K562 (cell line): ENCODE data around the gene TFEB. TPM values are rescaled to one million over a fixed set of nuclear protein-coding genes. Genes with fewer than 3 reads are reported as not detected.

Experiments used
- ATAC-seq: fragments of 200-7000 bp; cut with Tn5 transposase; 3 replicates; pipeline ENCODE4 v1.9.1; 2020; ENCODE audit warnings: moderate library complexity
- BruUV-seq: library from RNA; stranded (reverse); fragments of 400-500 nt; replicated peaks from 2 replicates; lab custom pipeline; 2021; lab: Mats Ljungman, UMichigan
- CTCF ChIA-PET: fragments of 300-600 bp; formaldehyde crosslinking; extraction: SDS; loops from one replicate; lab custom pipeline; 2021; ENCODE audit warnings: low intra/inter-chr PET ratio; lab: Yijun Ruan, JAX
- POLR2A ChIA-PET: fragments of 300-600, 350-650 bp; sonication (Branson Sonifier 250); formaldehyde crosslinking; extraction: SDS; loops from one replicate; lab custom pipeline; 2021; ENCODE audit warnings: antibody characterized with exemption, inconsistent platforms; lab: Yijun Ruan, JAX
- DNase-seq, 4 experiments: peaks; one replicate each; pipeline versions ENCODE4 v3.0.0 to v3.0.0-alpha.2; 2011 to 2018; ENCODE audit warnings: low spot score in 3 of 4, mixed read lengths in 3 of 4; ENCODE audit errors: extremely low read depth in 1 of 4
- FAIRE-seq: peaks from 2 replicates; lab custom pipeline; 2011; peaks lifted over from hg19 to GRCh38; lab: Jason Lieb, UNC
- H2AFZ ChIP-seq: 2 replicates; pipeline ENCODE4 v1.6.0; 2011; ENCODE audit warnings: low read depth, low read length, control low read depth, inconsistent platforms
- H3K27ac ChIP-seq: fragments of 200-600 bp; 3 replicates; pipeline ENCODE4 v1.8.0; 2011; ENCODE audit warnings: low read depth, mild to moderate bottlenecking, control low read depth, inconsistent platforms, low read length, moderate library complexity, mixed read lengths; ENCODE audit errors: extremely low read depth
- H3K27me3 ChIP-seq, 2 experiments: fragments of 300-600 bp in 1 of 2; 2 replicates in 1 of 2; 3 replicates in 1 of 2; pipeline versions ENCODE4 v1.6.0 to v1.8.0; 2011; ENCODE audit warnings: inconsistent platforms in 2 of 2, low read length in 2 of 2, mild to moderate bottlenecking in 1 of 2, mixed read lengths in 1 of 2, moderate library complexity in 1 of 2; ENCODE audit not compliant: control insufficient read depth in 2 of 2, insufficient read depth in 2 of 2
- H3K36me3 ChIP-seq: fragments of 300-600 bp; 3 replicates; pipeline ENCODE4 v1.8.0; 2011; ENCODE audit warnings: mild to moderate bottlenecking, low read length, inconsistent platforms; ENCODE audit not compliant: control insufficient read depth, insufficient read depth
- H3K4me1 ChIP-seq, 2 experiments: fragments of 200-600 bp in 1 of 2; replicated peaks in 1 of 2; 2 replicates in 1 of 2; 3 replicates in 1 of 2; pipeline versions ENCODE4 v1.5.1 to v1.8.0; 2011; ENCODE audit warnings: inconsistent platforms in 2 of 2, low read length in 2 of 2, mild to moderate bottlenecking in 1 of 2, mixed read lengths in 1 of 2, moderate library complexity in 1 of 2; ENCODE audit not compliant: control insufficient read depth in 2 of 2, insufficient read depth in 2 of 2
- H3K4me2 ChIP-seq: 2 replicates; pipeline ENCODE4 v1.6.1; 2011; ENCODE audit warnings: low read length, control low read depth, inconsistent platforms, mixed read lengths; ENCODE audit not compliant: insufficient read depth
- H3K4me3 ChIP-seq: fragments of 200-600 bp; sonication (generic), shearing (Covaris generic); 2 replicates; pipeline ENCODE4 v1.5.1; 2016; ENCODE audit warnings: control low read depth, inconsistent platforms
- H3K79me2 ChIP-seq: fragments of 200-600 bp; 3 replicates; pipeline ENCODE4 v1.8.0; 2011; ENCODE audit warnings: low read length, inconsistent platforms; ENCODE audit not compliant: control insufficient read depth, insufficient read depth
- H3K9ac ChIP-seq, 2 experiments: 2 replicates each; pipeline versions ENCODE4 v1.6.0 to v1.6.1; 2011; ENCODE audit warnings: low read depth in 2 of 2, low read length in 2 of 2, control low read depth in 1 of 2, inconsistent platforms in 1 of 2, mild to moderate bottlenecking in 1 of 2, mixed read lengths in 1 of 2; ENCODE audit not compliant: insufficient read depth in 1 of 2
- H3K9me1 ChIP-seq: one replicate; pipeline ENCODE4 v1.6.0; 2011; ENCODE audit warnings: inconsistent platforms, mild to moderate bottlenecking, low read length, moderate library complexity; ENCODE audit not compliant: control insufficient read depth, insufficient read depth
- H3K9me3 ChIP-seq: replicated peaks from 2 replicates; pipeline ENCODE4 v1.5.1; 2011; ENCODE audit warnings: low read depth, low read length, inconsistent platforms; ENCODE audit not compliant: control insufficient read depth, insufficient read depth
- H4K20me1 ChIP-seq: replicated peaks from 2 replicates; pipeline ENCODE4 v1.6.1; 2011; ENCODE audit warnings: low read length, inconsistent platforms, mixed read lengths; ENCODE audit not compliant: control insufficient read depth, insufficient read depth
- AFF4 ChIP-seq: sonication (generic); formaldehyde crosslinking; IDR thresholded peaks from 2 replicates; pipeline ENCODE4 v1.8.0; 2023; ENCODE audit warnings: mild to moderate bottlenecking, missing genetic modification reagents
- ATF3 ChIP-seq, 2 experiments: fragments of 450-650 bp in 1 of 2; sonication (generic) in 1 of 2; formaldehyde crosslinking in 1 of 2; IDR thresholded peaks in 1 of 2; conservative IDR thresholded peaks in 1 of 2; 2 replicates each; pipeline versions ENCODE4 v1.6.1 to v1.8.1; 2016 to 2023; ENCODE audit warnings: mild to moderate bottlenecking in 2 of 2, moderate library complexity in 2 of 2, inconsistent platforms in 1 of 2, missing genetic modification reagents in 1 of 2
- CREB1 ChIP-seq, 2 experiments: sonication (generic) in 1 of 2; formaldehyde crosslinking in 1 of 2; IDR thresholded peaks; 2 replicates each; pipeline versions ENCODE4 v1.6.1 to v1.8.0; 2012 to 2022; ENCODE audit warnings: inconsistent platforms in 1 of 2, mild to moderate bottlenecking in 1 of 2, missing genetic modification reagents in 1 of 2, moderate library complexity in 1 of 2
- CREB3L1 ChIP-seq: fragments of 450-650 bp; IDR thresholded peaks from 2 replicates; pipeline ENCODE4 v1.6.1; 2014; ENCODE audit warnings: low read depth, mild to moderate bottlenecking, moderate library complexity, borderline replicate concordance
- HNRNPL ChIP-seq: fragments of 200-400 bp; formaldehyde crosslinking; IDR thresholded peaks from 2 replicates; pipeline ENCODE4 v1.6.1; 2017; ENCODE audit warnings: low read depth, mild to moderate bottlenecking, low read length
- NR2C2 ChIP-seq, 2 experiments: fragments of 200-800 bp in 1 of 2; sonication (Bioruptor generic) in 1 of 2; sonication (generic) in 1 of 2; formaldehyde crosslinking in 1 of 2; IDR thresholded peaks; 2 replicates each; pipeline versions ENCODE4 v1.6.1 to v1.8.0; 2016 to 2022; ENCODE audit warnings: mild to moderate bottlenecking in 1 of 2, missing compliant biosample characterization in 1 of 2, missing genetic modification characterization in 1 of 2, missing genetic modification reagents in 1 of 2
- SIX5 ChIP-seq, 2 experiments: IDR thresholded peaks; 2 replicates each; pipeline ENCODE4 v1.6.1; 2011; ENCODE audit warnings: low read length in 2 of 2, borderline replicate concordance in 1 of 2, low read depth in 1 of 2, mild to moderate bottlenecking in 1 of 2, moderate library complexity in 1 of 2; ENCODE audit not compliant: insufficient read depth in 1 of 2
- SMAD2 ChIP-seq: fragments of 150-350 bp; IDR thresholded peaks from 2 replicates; pipeline ENCODE4 v1.6.1; 2014; ENCODE audit warnings: low read depth, mild to moderate bottlenecking, low read length
- ZFPM2 ChIP-seq: fragments of 250-450 bp; sonication (Bioruptor Pico); IDR thresholded peaks from 2 replicates; pipeline ENCODE4 v1.5.1; 2022; ENCODE audit warnings: mild to moderate bottlenecking
- ZNF224 ChIP-seq: sonication (generic); formaldehyde crosslinking; IDR thresholded peaks from 2 replicates; pipeline ENCODE4 v1.8.0; 2022; ENCODE audit warnings: mild to moderate bottlenecking, missing genetic modification reagents
- WGBS: fragments of 100-300 bp; shearing (Covaris generic); methylation state at CpG from one replicate; pipeline ENCODE4 v1.1.6; 2016; ENCODE audit warnings: low coverage, mixed read lengths; ENCODE audit not compliant: insufficient coverage; ENCODE audit errors: missing lambda C conversion rate; 5-methylcytosine and 5-hydroxymethylcytosine counted together
- in situ Hi-C: fragments of 300-500 bp; cut with MboI; formaldehyde crosslinking; loops from 4 replicates; pipeline ENCODE4 v1.15.0; 2018; ENCODE audit warnings: inconsistent platforms, mixed read lengths
- intact Hi-C: fragments of 100-400 bp; cut with micrococcal nuclease; formaldehyde crosslinking; loops from 2 replicates; pipeline ENCODE4 v1.14.2; 2022
- polyA plus RNA-seq, 8 experiments: library from polyadenylated mRNA; depleted of rRNA in 4 of 8; stranded (reverse) in 5 of 8; unstranded in 3 of 8; fragments of >200 nt; fragmentation: Nextera tagmentation in 2 of 8; fragmentation: Illumina TruSeq in 1 of 8; extraction: Ambion mirVana in 2 of 8; extraction: Trizol in 1 of 8; gene quantifications; 2 replicates each; pipeline versions ENCODE4 v1.2.1 to v1.2.3, GENCODE V29; 2011 to 2014; ENCODE audit warnings: inconsistent platforms in 1 of 8, missing spikeins in 1 of 8
- total RNA-seq, 7 experiments: library from RNA; depleted of rRNA in 6 of 7; stranded (reverse); fragments of >200 nt in 6 of 7; fragmentation: Illumina TruSeq in 2 of 7; extraction: Trizol in 2 of 7; gene quantifications; 2 replicates each; pipeline versions ENCODE4 v1.2.1 to v1.2.3, GENCODE V29; 2011 to 2021; ENCODE audit warnings: low replicate concordance in 1 of 7

Gene TFEB
- total and polyA plus RNA-seq, 9 of the 15 experiments (the other 6 are each of a cell fraction or from before 2014, with no cell fraction given): 0.04 to 4.7 (median 2.0) TPM

GRCh38 chr6:41635365-41635764, 100.0 kb downstream of the TFEB start:
- no peak for DNase-seq
- H3K36me3 ChIP-seq: no peaks in the 10 kb centered on the region
- intact Hi-C loops: no loop called here
- WGBS: 22% methylated on average over 6 of the region's 6 CpGs
- H3K4me2 ChIP-seq: no peak overlapping the region
- no peak overlapping the region for H3K4me3 ChIP-seq
- peaks cover 74 to 84% of the 10 kb centered on the region in 2 experiments for H3K27me3 ChIP-seq
- H3K4me1 ChIP-seq: peaks cover 0 to 21% of the 10 kb centered on the region in 2 experiments; a peak in 1 of 5 replicates
- POLR2A ChIA-PET: no interaction called here
- H3K9ac ChIP-seq: no peak overlapping the region
- TF ChIP-seq SMAD2: no peak
- no peak for TF ChIP-seq ATF3 (IDR thresholded peaks at IDR 0.05)
- no peak for TF ChIP-seq ATF3 (CRISPR knock-in tag; conservative IDR thresholded peaks at IDR 0.05)
- no peak for TF ChIP-seq AFF4 (CRISPR knock-in tag)
- TF ChIP-seq NR2C2 (CRISPR knock-in tag; IDR thresholded peaks at IDR 0.05): no peak
- no peak for TF ChIP-seq NR2C2 (tag; IDR thresholded peaks at IDR 0.05)
- TF ChIP-seq ZFPM2: no peak
- no peak for TF ChIP-seq CREB3L1
- TF ChIP-seq SIX5 (IDR thresholded peaks at IDR 0.05; ENCODE audit: borderline replicate concordance in 1 of 2, insufficient read depth in 1 of 2, low read depth in 1 of 2, low read length in 2 of 2): no peak
- TF ChIP-seq CREB1 (IDR thresholded peaks at IDR 0.05): no peak
- no peak for TF ChIP-seq CREB1 (CRISPR knock-in tag; IDR thresholded peaks at IDR 0.05)
- no peak for TF ChIP-seq HNRNPL
- TF ChIP-seq ZNF224: no peak
- no peaks in the 10 kb centered on the region for H3K9me3 ChIP-seq
- no peak for ATAC-seq
- H3K79me2 ChIP-seq: no peaks in the 10 kb centered on the region
- CTCF ChIA-PET: no interaction called here
- no TSS peak for BruUV-seq
- H3K27ac ChIP-seq: no peak overlapping the region
- no peak overlapping the region for H2AFZ ChIP-seq
- no peaks in the 10 kb centered on the region for H3K9me1 ChIP-seq
- FAIRE-seq: no peak
- in situ Hi-C loops: no loop called here
- H4K20me1 ChIP-seq: peaks cover 7% of the 10 kb centered on the region; the same call in 1 of the 2 replicates
